Measurements from ENCODE around the gene RIN3.

RIN3 gene

GRCh38 chr14:92686900-92687427 lies 173.4 kb downstream of the RIN3 start:
- DNase-seq (ENCODE audit: low read depth in 2 of 2): peak; percentile 22 to 57

- no peak for DNase-seq (ENCODE audit: low read depth in 2 of 2)
These were observed 174.3 kb downstream of the RIN3 start for GRCh38 chr14:92687681-92688433.

GRCh38 chr14:92688434-92689375 lies 175.1 kb downstream of the RIN3 start:
- no peak for DNase-seq (ENCODE audit: low read depth in 2 of 2)

GRCh38 chr14:92690171-92691011 lies 176.8 kb downstream of the RIN3 start:
- no peak for DNase-seq (ENCODE audit: low read depth in 2 of 2)

- peak in 1 of 2 donors; percentile 13 for DNase-seq (ENCODE audit: low read depth in 2 of 2)
These were observed 179.2 kb downstream of the RIN3 start for GRCh38 chr14:92692822-92693226.

GRCh38 chr14:92693998-92694795 lies 180.6 kb downstream of the RIN3 start:
- DNase-seq (ENCODE audit: low read depth in 2 of 2): no peak

GRCh38 chr14:92694807-92695206 lies 181.2 kb downstream of the RIN3 start:
- DNase-seq (ENCODE audit: low read depth in 2 of 2): no peak

- DNase-seq (ENCODE audit: low read depth in 2 of 2): no peak
These were observed 182.0 kb downstream of the RIN3 start for GRCh38 chr14:92695562-92695961.

GRCh38 chr14:92696366-92696765 lies 182.8 kb downstream of the RIN3 start:
- DNase-seq (ENCODE audit: low read depth in 2 of 2): no peak

GRCh38 chr14:92698393-92698792 lies 184.8 kb downstream of the RIN3 start:
- no peak for DNase-seq (ENCODE audit: low read depth in 2 of 2)

GRCh38 chr14:92701826-92702225 lies 188.2 kb downstream of the RIN3 start:
- DNase-seq (ENCODE audit: low read depth in 2 of 2): no peak

- DNase-seq (ENCODE audit: low read depth in 2 of 2): no peak
These were observed 188.9 kb downstream of the RIN3 start for GRCh38 chr14:92702441-92702918.

GRCh38 chr14:92703516-92703915 lies 189.9 kb downstream of the RIN3 start:
- no peak for DNase-seq (ENCODE audit: low read depth in 2 of 2)

- DNase-seq (ENCODE audit: low read depth in 2 of 2): no peak
These were observed 190.6 kb downstream of the RIN3 start for GRCh38 chr14:92704036-92704804.

- DNase-seq (ENCODE audit: low read depth in 2 of 2): no peak
These were observed 191.2 kb downstream of the RIN3 start for GRCh38 chr14:92704821-92705220.

GRCh38 chr14:92706386-92706785 lies 192.8 kb downstream of the RIN3 start:
- DNase-seq (ENCODE audit: low read depth in 2 of 2): no peak

GRCh38 chr14:92709340-92710000 lies 195.9 kb downstream of the RIN3 start:
- DNase-seq (ENCODE audit: low read depth in 2 of 2): no peak

GRCh38 chr14:92710001-92710341 lies 196.4 kb downstream of the RIN3 start:
- no peak for DNase-seq (ENCODE audit: low read depth in 2 of 2)

GRCh38 chr14:92711976-92712653 lies 198.5 kb downstream of the RIN3 start:
- DNase-seq (ENCODE audit: low read depth in 2 of 2): no peak

All from stimulated activated CD8-positive, alpha-beta memory T cell treated with anti-CD3 and anti-CD28 coated beads, Interleukin-7, amount 100 ng/mL, for 1 hour (primary cell).